SK-N-SH (cell line): ENCODE results near the gene IL2RA. TPM values are rescaled to one million over a fixed set of nuclear protein-coding genes. Genes with fewer than 3 reads are reported as not detected.

ENCODE experiments used
- CTCF ChIA-PET: fragments of 300-600, 350-600 bp; formaldehyde crosslinking; extraction: SDS; loops from one replicate; lab custom pipeline; 2021; lab: Yijun Ruan, JAX
- POLR2A ChIA-PET: fragments of 350-600 bp; sonication (Branson Sonifier 250); formaldehyde crosslinking; extraction: SDS; loops from one replicate; lab custom pipeline; 2020; ENCODE audit warnings: antibody characterized with exemption, inconsistent platforms; lab: Yijun Ruan, JAX
- DNase-seq: peaks from one replicate; pipeline ENCODE4 v3.0.0; 2012
- H2AFZ ChIP-seq: fragments of 200-600 bp; sonication (generic); 2 replicates; pipeline ENCODE4 v1.8.1; 2016; ENCODE audit warnings: antibody characterized with exemption, mild to moderate bottlenecking, low read depth
- H3F3A ChIP-seq: fragments of 200-600 bp; sonication (generic); replicated peaks from 2 replicates; pipeline ENCODE3; 2016; ENCODE audit warnings: antibody characterized with exemption, mild to moderate bottlenecking; ENCODE audit not compliant: insufficient read depth
- H3K27ac ChIP-seq, 2 experiments: fragments of 200-500 bp in 1 of 2; fragments of 200-600 bp in 1 of 2; sonication (Bioruptor generic) in 1 of 2; sonication (generic), shearing (Covaris generic) in 1 of 2; 2 replicates each; pipeline versions ENCODE4 v1.5.1 to v1.6.1; 2014 to 2016; ENCODE audit warnings: low read depth in 2 of 2, inconsistent platforms in 1 of 2, low read length in 1 of 2, mild to moderate bottlenecking in 1 of 2, mixed read lengths in 1 of 2
- H3K27me3 ChIP-seq: fragments of 200-600 bp; sonication (generic), shearing (Covaris generic); 2 replicates; pipeline ENCODE4 v1.6.1; 2016; ENCODE audit warnings: mixed run types; ENCODE audit not compliant: insufficient read depth
- H3K36me3 ChIP-seq, 2 experiments: fragments of 200-500 bp in 1 of 2; fragments of 200-600 bp in 1 of 2; sonication (Bioruptor generic) in 1 of 2; sonication (generic) in 1 of 2; replicated peaks in 1 of 2; 2 replicates each; pipeline versions ENCODE3 to v1.5.1; 2014 to 2016; ENCODE audit warnings: low read length in 1 of 2, mild to moderate bottlenecking in 1 of 2; ENCODE audit not compliant: insufficient read depth in 2 of 2, control insufficient read depth in 1 of 2
- H3K4me1 ChIP-seq, 2 experiments: fragments of 200-500 bp in 1 of 2; fragments of 200-600 bp in 1 of 2; sonication (Bioruptor generic) in 1 of 2; sonication (generic), shearing (Covaris generic) in 1 of 2; 2 replicates each; pipeline versions ENCODE4 v1.5.1 to v1.6.1; 2014 to 2016; ENCODE audit warnings: low read depth in 1 of 2, low read length in 1 of 2, mixed run types in 1 of 2; ENCODE audit not compliant: insufficient read depth in 2 of 2, control insufficient read depth in 1 of 2
- H3K4me2 ChIP-seq: fragments of 200-600 bp; sonication (generic), shearing (Covaris generic); 2 replicates; pipeline ENCODE4 v1.6.1; 2017; ENCODE audit warnings: mixed run types
- H3K4me3 ChIP-seq, 2 experiments: fragments of 200-500 bp in 1 of 2; fragments of 200-600 bp in 1 of 2; sonication (Bioruptor generic) in 1 of 2; sonication (generic), shearing (Covaris generic) in 1 of 2; 2 replicates each; pipeline versions ENCODE4 v1.5.1 to v1.8.1; 2014 to 2016; ENCODE audit warnings: low read depth in 2 of 2, inconsistent platforms in 1 of 2, low read length in 1 of 2, mild to moderate bottlenecking in 1 of 2, mixed read lengths in 1 of 2, moderate library complexity in 1 of 2
- H3K79me2 ChIP-seq: fragments of 200-600 bp; sonication (generic); 2 replicates; pipeline ENCODE4 v1.8.1; 2017; ENCODE audit warnings: mild to moderate bottlenecking; ENCODE audit not compliant: insufficient read depth
- H3K9ac ChIP-seq: fragments of 200-600 bp; sonication (generic); 2 replicates; pipeline ENCODE4 v1.6.1; 2017; ENCODE audit warnings: mixed run types
- H3K9me2 ChIP-seq: fragments of 200-600 bp; sonication (generic); 2 replicates; pipeline ENCODE4 v1.6.1; 2017; ENCODE audit warnings: mixed run types
- H3K9me3 ChIP-seq: fragments of 200-600 bp; sonication (generic); 2 replicates; pipeline ENCODE4 v1.6.1; 2017; ENCODE audit warnings: mixed run types, mild to moderate bottlenecking, moderate library complexity
- H4K20me1 ChIP-seq: fragments of 200-600 bp; sonication (generic); 2 replicates; pipeline ENCODE4 v1.6.1; 2017; ENCODE audit warnings: mild to moderate bottlenecking, mixed run types; ENCODE audit not compliant: insufficient read depth
- CHD2 ChIP-seq: fragments of 150-350 bp; IDR thresholded peaks from 2 replicates; pipeline ENCODE4 v1.6.1; 2018; ENCODE audit warnings: low read length; ENCODE audit not compliant: partially characterized antibody
- CTCF ChIP-seq: fragments of 200-600 bp; sonication (generic); IDR thresholded peaks from 2 replicates; pipeline ENCODE4 v1.6.1; 2017; ENCODE audit warnings: antibody characterized with exemption, mild to moderate bottlenecking, moderate library complexity
- ELF1 ChIP-seq: IDR thresholded peaks from 2 replicates; pipeline ENCODE4 v1.4.0; 2012
- EP300 ChIP-seq, 2 experiments: IDR thresholded peaks; 2 replicates each; pipeline versions ENCODE4 v1.4.0 to v1.6.1; 2012; ENCODE audit warnings: borderline replicate concordance in 1 of 2, low read depth in 1 of 2, low read length in 1 of 2
- GATA2 ChIP-seq: sonication (generic); formaldehyde crosslinking; IDR thresholded peaks from 2 replicates; pipeline ENCODE4 v1.5.0; 2020; ENCODE audit warnings: mild to moderate bottlenecking, missing genetic modification reagents
- IRF3 ChIP-seq: fragments of 150-350 bp; IDR thresholded peaks from 2 replicates; pipeline ENCODE4 v1.6.1; 2016; ENCODE audit warnings: mild to moderate bottlenecking, low read depth, low read length
- JUND ChIP-seq: IDR thresholded peaks from 2 replicates; pipeline ENCODE4 v1.4.0; 2012
- MAX ChIP-seq: IDR thresholded peaks from 2 replicates; pipeline ENCODE4 v1.4.0; 2012; ENCODE audit warnings: low read depth
- NRF1 ChIP-seq: IDR thresholded peaks from 2 replicates; pipeline ENCODE4 v1.6.1; 2012; ENCODE audit warnings: low read depth, mild to moderate bottlenecking, low read length
- PBX3 ChIP-seq: IDR thresholded peaks from 2 replicates; pipeline ENCODE4; 2012
- RAD21 ChIP-seq: IDR thresholded peaks from 2 replicates; pipeline ENCODE4 v1.6.1; 2012; ENCODE audit warnings: mild to moderate bottlenecking, low read length
- RCOR1 ChIP-seq: fragments of 150-350 bp; IDR thresholded peaks from 2 replicates; pipeline ENCODE4 v1.6.1; 2017; ENCODE audit warnings: antibody characterized with exemption, low read length
- REST ChIP-seq: IDR thresholded peaks from 2 replicates; pipeline ENCODE4 v1.6.1; 2012; ENCODE audit warnings: mild to moderate bottlenecking, low read depth, low read length, moderate library complexity
- RFX5 ChIP-seq: IDR thresholded peaks from 2 replicates; pipeline ENCODE4 v1.6.1; 2012; ENCODE audit warnings: mild to moderate bottlenecking, improper control_type of control experiment, low read length
- RXRA ChIP-seq: IDR thresholded peaks from 2 replicates; pipeline ENCODE4 v1.4.0; 2012; ENCODE audit warnings: low read depth, mild to moderate bottlenecking, borderline replicate concordance
- SIN3A ChIP-seq: IDR thresholded peaks from 2 replicates; pipeline ENCODE4 v1.6.1; 2012; ENCODE audit warnings: low read depth, mild to moderate bottlenecking, low read length, moderate library complexity, borderline replicate concordance
- TAF1 ChIP-seq: IDR thresholded peaks from 2 replicates; pipeline ENCODE4 v1.6.1; 2012; ENCODE audit warnings: low read depth, mild to moderate bottlenecking, low read length, moderate library complexity, borderline replicate concordance
- YY1 ChIP-seq: IDR thresholded peaks from 2 replicates; pipeline ENCODE4 v1.4.0; 2012; ENCODE audit warnings: low read depth, mild to moderate bottlenecking
- ZBTB33 ChIP-seq: IDR thresholded peaks from 2 replicates; pipeline ENCODE4 v1.4.0; 2012; ENCODE audit warnings: low read depth, borderline replicate concordance
- WGBS: methylation state at CpG from one replicate; pipeline ENCODE4 v1.1.6; 2017; ENCODE audit warnings: low lambda C conversion rate; 5-methylcytosine and 5-hydroxymethylcytosine counted together
- polyA plus RNA-seq, 3 experiments: library from polyadenylated mRNA; depleted of rRNA; stranded (reverse); fragments of >200 nt; gene quantifications; 2 replicates each; pipeline ENCODE4 v1.2.3, GENCODE V29; 2012

Gene IL2RA
- polyA plus RNA-seq, 1 of the 3 experiments (the other 2 are of a cell fraction): not detected

GRCh38 chr10:6092731-6093130 lies 30.6 kb upstream of the IL2RA start (continued):
- no peak for TF ChIP-seq ELF1

GRCh38 chr10:6091630-6092029 lies 29.5 kb upstream of the IL2RA start:
- Histone ChIP-seq H3K36me3 (peaks cover 0 to 10% of the 10 kb centered on the region in 2 experiments), H3F3A (peaks cover 10% of the 10 kb centered on the region), H3K4me3 (no peak overlapping the region), H3K4me1 (peaks cover 10 to 13% of the 10 kb centered on the region in 2 experiments; a peak in 3 of 4 replicates), H3K9me2 (no peaks in the 10 kb centered on the region), H3K9ac (no peak overlapping the region), H2AFZ (no peak overlapping the region), H3K79me2 (peaks cover 78% of the 10 kb centered on the region), H3K27ac (no peak overlapping the region), H3K4me2 (no peak overlapping the region; the same call in 1 of the 2 replicates), H4K20me1 (peaks cover 71% of the 10 kb centered on the region), H3K9me3 (no peaks in the 10 kb centered on the region), H3K27me3 (no peaks in the 10 kb centered on the region)
- WGBS: 100% methylated on average over 1 of the region's 1 CpG
- no peak for DNase-seq
- CTCF ChIA-PET: interaction anchor here (6.0 kb wide), 1 partner anchor 311 kb away, joined by 57 read pairs; no protein-coding TSS in a partner anchor
- no peak for TF ChIP-seq RCOR1
- no peak for TF ChIP-seq GATA2 (CRISPR knock-in tag)
- no peak for TF ChIP-seq IRF3
- no peak for TF ChIP-seq CTCF
- TF ChIP-seq SIN3A: no peak
- TF ChIP-seq RAD21: no peak
- no peak for TF ChIP-seq MAX
- no peak for TF ChIP-seq CHD2
- TF ChIP-seq PBX3: no peak
- no peak for TF ChIP-seq RXRA
- no peak for TF ChIP-seq TAF1
- TF ChIP-seq NRF1: no peak
- no peak for TF ChIP-seq JUND
- TF ChIP-seq YY1: no peak
- no peak for TF ChIP-seq ZBTB33
- no peak for TF ChIP-seq EP300 (IDR thresholded peaks at IDR 0.05; ENCODE audit: borderline replicate concordance in 1 of 2, low read depth in 1 of 2, low read length in 1 of 2)
- TF ChIP-seq RFX5: no peak
- TF ChIP-seq REST: no peak
- POLR2A ChIA-PET: no interaction called here
